CD14-positive monocyte (primary cell): Measurements from ENCODE around the gene FGF4. TPM values are rescaled to one million over a fixed set of nuclear protein-coding genes. Genes with fewer than 3 reads are reported as not detected.

Source experiments
- DNase-seq, 3 donors: peaks; one replicate each; pipeline ENCODE4 v3.0.0-alpha.2; 2011 to 2022
- H2AFZ ChIP-seq: 2 replicates; pipeline ENCODE4 v1.6.0; 2012; ENCODE audit warnings: mild to moderate bottlenecking, low read depth, low read length, inconsistent platforms; ENCODE audit not compliant: insufficient read depth, poor library complexity, severe bottlenecking
- H3K27ac ChIP-seq, 2 donors: 1 replicate in 1 of 2; 2 replicates in 1 of 2; pipeline ENCODE4 v1.5.1; 2012 to 2013; ENCODE audit warnings: low read length in 2 of 2, control low read depth in 1 of 2, inconsistent platforms in 1 of 2, low read depth in 1 of 2, mild to moderate bottlenecking in 1 of 2
- H3K27me3 ChIP-seq, 2 donors: one replicate each; pipeline versions ENCODE4 v1.6.0 to v1.6.1; 2011 to 2013; ENCODE audit warnings: low read length in 2 of 2; ENCODE audit not compliant: control insufficient read depth in 2 of 2, insufficient read depth in 2 of 2
- H3K36me3 ChIP-seq, 2 donors: replicated peaks in 1 of 2; 1 replicate in 1 of 2; 2 replicates in 1 of 2; pipeline versions ENCODE4 v1.5.1 to v1.6.1; 2012 to 2013; ENCODE audit warnings: low read length in 2 of 2, control low read depth in 1 of 2, inconsistent platforms in 1 of 2, mild to moderate bottlenecking in 1 of 2; ENCODE audit not compliant: insufficient read depth in 2 of 2, control insufficient read depth in 1 of 2
- H3K4me1 ChIP-seq, 2 donors: 1 replicate in 1 of 2; 2 replicates in 1 of 2; pipeline versions ENCODE4 v1.5.1 to v1.6.1; 2012 to 2013; ENCODE audit warnings: low read length in 2 of 2, control low read depth in 1 of 2, inconsistent platforms in 1 of 2, mild to moderate bottlenecking in 1 of 2, moderate library complexity in 1 of 2; ENCODE audit not compliant: insufficient read depth in 2 of 2, control insufficient read depth in 1 of 2
- H3K4me2 ChIP-seq: replicated peaks from 2 replicates; pipeline ENCODE3; 2012; ENCODE audit warnings: low read length, moderate library complexity, mild to moderate bottlenecking; ENCODE audit not compliant: poor library complexity, severe bottlenecking; ENCODE audit errors: extremely low read depth
- H3K4me3 ChIP-seq, 3 experiments: fragments of 200-600 bp in 1 of 3; sonication (generic) in 1 of 3; replicated peaks in 1 of 3; 1 replicate in 2 of 3; 2 replicates in 1 of 3; pipeline ENCODE4 v1.5.1; 2011 to 2013; ENCODE audit warnings: low read length in 3 of 3, mild to moderate bottlenecking in 3 of 3, control low read depth in 2 of 3, low read depth in 2 of 3, inconsistent platforms in 1 of 3, moderate library complexity in 1 of 3
- H3K79me2 ChIP-seq: 2 replicates; pipeline ENCODE4 v1.6.0; 2012; ENCODE audit warnings: mild to moderate bottlenecking, control low read depth, inconsistent platforms, low read length, moderate library complexity; ENCODE audit not compliant: insufficient read depth
- H3K9ac ChIP-seq: 2 replicates; pipeline ENCODE4 v1.6.0; 2017; ENCODE audit warnings: low read length, mild to moderate bottlenecking; ENCODE audit not compliant: insufficient read depth, poor library complexity, severe bottlenecking
- H3K9me3 ChIP-seq, 2 donors: replicated peaks in 1 of 2; 1 replicate in 1 of 2; 2 replicates in 1 of 2; pipeline versions ENCODE4 v1.5.1 to v1.6.1; 2012 to 2013; ENCODE audit warnings: low read length in 2 of 2, control low read depth in 1 of 2; ENCODE audit not compliant: control insufficient read depth in 1 of 2, insufficient read depth in 1 of 2
- H4K20me1 ChIP-seq: 2 replicates; pipeline ENCODE4 v1.6.0; 2012; ENCODE audit warnings: mild to moderate bottlenecking, low read length, control low read depth, moderate library complexity; ENCODE audit not compliant: insufficient read depth
- H3K27ac Mint-ChIP-seq, 7 donors: one replicate each; pipeline ENCODE4 v1.8.0; 2020; ENCODE audit warnings: mild to moderate bottlenecking in 7 of 7, mixed read lengths in 7 of 7, moderate library complexity in 6 of 7, inconsistent platforms in 2 of 7
- H3K27me3 Mint-ChIP-seq, 3 donors: one replicate each; pipeline ENCODE4 v1.8.0; 2021 to 2022; ENCODE audit warnings: low read depth in 3 of 3, mild to moderate bottlenecking in 3 of 3, mixed read lengths in 3 of 3, moderate library complexity in 3 of 3, inconsistent platforms in 1 of 3
- H3K36me3 Mint-ChIP-seq, 2 donors: one replicate each; pipeline ENCODE4 v1.8.0; 2020; ENCODE audit warnings: mixed read lengths in 2 of 2, inconsistent platforms in 1 of 2, mild to moderate bottlenecking in 1 of 2
- H3K4me1 Mint-ChIP-seq: one replicate; pipeline ENCODE4 v1.8.0; 2020; ENCODE audit warnings: mild to moderate bottlenecking, mixed read lengths
- H3K4me3 Mint-ChIP-seq, 2 donors: one replicate each; pipeline ENCODE4 v1.8.0; 2020; ENCODE audit warnings: mild to moderate bottlenecking in 2 of 2, mixed read lengths in 2 of 2, moderate library complexity in 1 of 2
- H3K9me3 Mint-ChIP-seq, 7 donors: one replicate each; pipeline ENCODE4 v1.8.0; 2020 to 2022; ENCODE audit warnings: mixed read lengths in 7 of 7, mild to moderate bottlenecking in 6 of 7, moderate library complexity in 6 of 7, inconsistent platforms in 2 of 7
- WGBS: methylation state at CpG from one replicate; pipeline ENCODE4 v1.1.5; 2013; ENCODE audit warnings: missing lambda C conversion rate; ENCODE audit not compliant: insufficient coverage; 5-methylcytosine and 5-hydroxymethylcytosine counted together
- intact Hi-C, 2 donors: fragments of 100-400 bp; cut with micrococcal nuclease; formaldehyde crosslinking; loops; one replicate each; pipeline versions ENCODE4 v1.15.0 to v1.15.1; 2023
- polyA plus RNA-seq, 3 donors: library from polyadenylated mRNA; depleted of rRNA in 1 of 3; unstranded in 2 of 3; stranded (reverse) in 1 of 3; fragments of 300-500 nt in 2 of 3; fragments of >200 nt in 1 of 3; fragmentation: Illumina TruSeq in 2 of 3; gene quantifications; 1 replicate in 2 of 3; 2 replicates in 1 of 3; pipeline ENCODE4 v1.2.3, GENCODE V29; 2012 to 2021
- TF ChIP-seq, protein P1 (sequence below): fragments of 200-600 bp; IDR thresholded peaks from one replicate; pipeline ENCODE4 v1.8.0; 2022; ENCODE audit warnings: antibody characterized with exemption, mild to moderate bottlenecking

FGF4 gene
- polyA plus RNA-seq, 3 donors = not detected

DNA sequence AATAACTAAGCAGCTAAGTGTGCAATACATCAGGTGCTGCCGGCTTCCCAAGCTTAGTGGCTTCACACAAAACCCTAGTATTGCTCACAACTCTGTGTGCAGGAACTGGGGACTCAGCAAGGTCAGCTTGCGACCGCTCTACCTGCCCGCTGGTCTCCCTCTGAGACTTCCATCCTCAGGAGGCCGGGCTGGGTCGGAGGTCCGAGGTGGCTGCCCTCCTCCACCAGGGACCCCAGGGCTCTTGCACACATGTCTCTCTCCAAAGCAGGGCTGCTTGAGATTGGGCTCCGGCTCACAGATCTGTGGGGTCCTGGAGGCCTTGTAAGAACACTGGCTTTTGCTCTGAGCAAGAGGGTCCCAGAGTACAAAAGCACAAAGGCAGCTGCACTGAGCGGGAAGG is 45.9 kb downstream of the FGF4 start:
- Mint-ChIP-seq H3K36me3 (no peaks in the 10 kb centered on the region), H3K27me3 (peaks cover 18 to 43% (median 25%) of the 10 kb centered on the region in 3 donors), H3K4me3 (no peak overlapping the region), H3K27ac (no peak overlapping the region), H3K9me3 (peaks cover 4 to 12% (median 8%) of the 10 kb centered on the region in 7 donors), H3K4me1 (no peaks in the 10 kb centered on the region)
- Histone ChIP-seq H3K4me3 (no peak overlapping the region), H3K36me3 (no peaks in the 10 kb centered on the region), H3K27ac (no peak overlapping the region), H3K9me3 (peaks cover 0 to 10% of the 10 kb centered on the region in 2 donors), H3K9ac (no peak overlapping the region), H3K4me1 (no peaks in the 10 kb centered on the region), H3K27me3 (peaks cover 0 to 11% of the 10 kb centered on the region in 2 donors), H3K79me2 (no peaks in the 10 kb centered on the region), H4K20me1 (no peaks in the 10 kb centered on the region), H3K4me2 (no peak overlapping the region), H2AFZ (no peak overlapping the region)
- WGBS = 88% methylated on average over 9 of the region's 9 CpGs
- TF ChIP-seq, protein P1, sequence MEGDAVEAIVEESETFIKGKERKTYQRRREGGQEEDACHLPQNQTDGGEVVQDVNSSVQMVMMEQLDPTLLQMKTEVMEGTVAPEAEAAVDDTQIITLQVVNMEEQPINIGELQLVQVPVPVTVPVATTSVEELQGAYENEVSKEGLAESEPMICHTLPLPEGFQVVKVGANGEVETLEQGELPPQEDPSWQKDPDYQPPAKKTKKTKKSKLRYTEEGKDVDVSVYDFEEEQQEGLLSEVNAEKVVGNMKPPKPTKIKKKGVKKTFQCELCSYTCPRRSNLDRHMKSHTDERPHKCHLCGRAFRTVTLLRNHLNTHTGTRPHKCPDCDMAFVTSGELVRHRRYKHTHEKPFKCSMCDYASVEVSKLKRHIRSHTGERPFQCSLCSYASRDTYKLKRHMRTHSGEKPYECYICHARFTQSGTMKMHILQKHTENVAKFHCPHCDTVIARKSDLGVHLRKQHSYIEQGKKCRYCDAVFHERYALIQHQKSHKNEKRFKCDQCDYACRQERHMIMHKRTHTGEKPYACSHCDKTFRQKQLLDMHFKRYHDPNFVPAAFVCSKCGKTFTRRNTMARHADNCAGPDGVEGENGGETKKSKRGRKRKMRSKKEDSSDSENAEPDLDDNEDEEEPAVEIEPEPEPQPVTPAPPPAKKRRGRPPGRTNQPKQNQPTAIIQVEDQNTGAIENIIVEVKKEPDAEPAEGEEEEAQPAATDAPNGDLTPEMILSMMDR = no peak
- intact Hi-C loops = no loop called here
- no peak for DNase-seq

DNA sequence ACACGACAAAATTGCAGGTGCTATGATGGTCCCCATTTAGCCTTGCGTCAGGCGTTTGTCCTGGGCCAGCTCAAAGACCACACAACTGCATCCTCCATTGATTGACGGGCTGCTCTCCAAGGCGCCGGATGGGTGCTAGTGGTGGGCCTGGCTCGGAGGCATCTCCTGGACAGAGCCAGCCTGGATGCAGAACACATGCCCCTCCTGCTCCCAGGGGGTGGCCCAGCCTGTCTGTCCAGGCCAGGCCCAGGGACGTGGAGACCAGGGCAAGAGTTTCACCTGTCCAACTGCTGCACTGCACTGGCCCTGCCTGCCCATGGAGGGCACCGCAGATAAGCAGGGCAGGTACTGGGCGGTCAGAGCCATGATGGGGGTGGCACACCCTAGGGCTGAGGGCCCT is 47.9 kb downstream of the FGF4 start:
- Mint-ChIP-seq H3K27ac (no peak overlapping the region), H3K9me3 (peaks cover 0 to 2% (median 0%) of the 10 kb centered on the region in 7 donors), H3K27me3 (peaks cover 26 to 53% (median 27%) of the 10 kb centered on the region in 3 donors), H3K36me3 (no peaks in the 10 kb centered on the region), H3K4me3 (no peak overlapping the region), H3K4me1 (no peaks in the 10 kb centered on the region)
- Histone ChIP-seq H2AFZ (no peak overlapping the region), H3K27me3 (peaks cover 0 to 17% of the 10 kb centered on the region in 2 donors), H3K9me3 (no peaks in the 10 kb centered on the region), H3K4me3 (no peak overlapping the region), H3K79me2 (no peaks in the 10 kb centered on the region), H3K4me2 (no peak overlapping the region), H3K4me1 (no peaks in the 10 kb centered on the region), H3K9ac (no peak overlapping the region), H3K27ac (no peak overlapping the region), H3K36me3 (no peaks in the 10 kb centered on the region), H4K20me1 (no peaks in the 10 kb centered on the region)
- no peak for DNase-seq
- 85% methylated on average over 10 of the region's 10 CpGs for WGBS
- intact Hi-C loops = no loop called here
- TF ChIP-seq, protein P1 = no peak
